ENCODE measurements around the gene IMMT.

IMMT gene

GRCh38 chr2:86135653-86136052 lies 59.6 kb downstream of the IMMT start:
- Histone ChIP-seq H3K4me1 (ENCODE audit: control insufficient read depth, insufficient read depth, low read length) (no peaks in the 10 kb centered on the region), H3K4me3 (ENCODE audit: low read length) (no peak overlapping the region), H3K4me2 (ENCODE audit: low read length) (no peak overlapping the region), H3K9ac (ENCODE audit: low read depth, low read length) (no peak overlapping the region), H3K36me3 (ENCODE audit: insufficient read depth, low read length) (peaks cover 97% of the 10 kb centered on the region), H3K9me3 (replicated peaks; ENCODE audit: low read length) (no peaks in the 10 kb centered on the region), H3K27me3 (ENCODE audit: control insufficient read depth, insufficient read depth, low read length) (no peaks in the 10 kb centered on the region)

- no peak overlapping the region for H3K4me3 ChIP-seq (ENCODE audit: low read length)
- no peaks in the 10 kb centered on the region for H3K27me3 ChIP-seq (ENCODE audit: control insufficient read depth, insufficient read depth, low read length)
- H3K4me1 ChIP-seq (ENCODE audit: control insufficient read depth, insufficient read depth, low read length) = no peaks in the 10 kb centered on the region
- peaks cover 92% of the 10 kb centered on the region for H3K36me3 ChIP-seq (ENCODE audit: insufficient read depth, low read length)
- no peaks in the 10 kb centered on the region for H3K9me3 ChIP-seq (replicated peaks; ENCODE audit: low read length)
- no peak overlapping the region for H3K9ac ChIP-seq (ENCODE audit: low read depth, low read length)
- H3K4me2 ChIP-seq (ENCODE audit: low read length) = no peak overlapping the region
Measured at GRCh38 chr2:86134709-86135108, 60.6 kb downstream of the IMMT start.

GRCh38 chr2:86124683-86125082 lies 70.6 kb downstream of the IMMT start:
- H3K27me3 ChIP-seq (ENCODE audit: control insufficient read depth, insufficient read depth, low read length) = no peaks in the 10 kb centered on the region
- peaks cover 82% of the 10 kb centered on the region for H3K36me3 ChIP-seq (ENCODE audit: insufficient read depth, low read length)
- H3K4me2 ChIP-seq (ENCODE audit: low read length) = no peak overlapping the region
- no peak overlapping the region for H3K4me3 ChIP-seq (ENCODE audit: low read length)
- no peaks in the 10 kb centered on the region for H3K9me3 ChIP-seq (replicated peaks; ENCODE audit: low read length)
- no peaks in the 10 kb centered on the region for H3K4me1 ChIP-seq (ENCODE audit: control insufficient read depth, insufficient read depth, low read length)
- no peak overlapping the region for H3K9ac ChIP-seq (ENCODE audit: low read depth, low read length)

- no peaks in the 10 kb centered on the region for H3K9me3 ChIP-seq (replicated peaks; ENCODE audit: low read length)
- no peak overlapping the region for H3K4me2 ChIP-seq (ENCODE audit: low read length)
- no peak overlapping the region for H3K4me3 ChIP-seq (ENCODE audit: low read length)
- no peak overlapping the region for H3K9ac ChIP-seq (ENCODE audit: low read depth, low read length)
- H3K27me3 ChIP-seq (ENCODE audit: control insufficient read depth, insufficient read depth, low read length) = no peaks in the 10 kb centered on the region
- H3K36me3 ChIP-seq (ENCODE audit: insufficient read depth, low read length) = peaks cover 82% of the 10 kb centered on the region
- H3K4me1 ChIP-seq (ENCODE audit: control insufficient read depth, insufficient read depth, low read length) = no peaks in the 10 kb centered on the region
Measured at GRCh38 chr2:86123328-86123925, 71.8 kb downstream of the IMMT start.

- Histone ChIP-seq H3K9me3 (replicated peaks; ENCODE audit: low read length) (no peaks in the 10 kb centered on the region), H3K36me3 (ENCODE audit: insufficient read depth, low read length) (peaks cover 77% of the 10 kb centered on the region), H3K4me1 (ENCODE audit: control insufficient read depth, insufficient read depth, low read length) (peaks cover 14% of the 10 kb centered on the region), H3K9ac (ENCODE audit: low read depth, low read length) (no peak overlapping the region), H3K27me3 (ENCODE audit: control insufficient read depth, insufficient read depth, low read length) (no peaks in the 10 kb centered on the region), H3K4me2 (ENCODE audit: low read length) (no peak overlapping the region), H3K4me3 (ENCODE audit: low read length) (no peak overlapping the region)
Measured at GRCh38 chr2:86118130-86118529, 77.1 kb downstream of the IMMT start.

GRCh38 chr2:86107031-86107430 lies 88.2 kb downstream of the IMMT start:
- Histone ChIP-seq H3K4me3 (ENCODE audit: low read length) (peak overlapping the region; percentile 91), H3K27me3 (ENCODE audit: control insufficient read depth, insufficient read depth, low read length) (no peaks in the 10 kb centered on the region), H3K4me1 (ENCODE audit: control insufficient read depth, insufficient read depth, low read length) (peaks cover 14% of the 10 kb centered on the region), H3K9ac (ENCODE audit: low read depth, low read length) (peak overlapping the region; percentile 88), H3K9me3 (replicated peaks; ENCODE audit: low read length) (no peaks in the 10 kb centered on the region), H3K36me3 (ENCODE audit: insufficient read depth, low read length) (peaks cover 33% of the 10 kb centered on the region), H3K4me2 (ENCODE audit: low read length) (peak overlapping the region; percentile 78)

- Histone ChIP-seq H3K36me3 (ENCODE audit: insufficient read depth, low read length) (peaks cover 33% of the 10 kb centered on the region), H3K4me2 (ENCODE audit: low read length) (peak within 1 kb of the TSS; percentile 78), H3K4me1 (ENCODE audit: control insufficient read depth, insufficient read depth, low read length) (peaks cover 14% of the 10 kb centered on the region), H3K27me3 (ENCODE audit: control insufficient read depth, insufficient read depth, low read length) (no peaks in the 10 kb centered on the region), H3K9ac (ENCODE audit: low read depth, low read length) (peak within 1 kb of the TSS; percentile 88), H3K4me3 (ENCODE audit: low read length) (peak within 1 kb of the TSS; percentile 91), H3K9me3 (replicated peaks; ENCODE audit: low read length) (no peaks in the 10 kb centered on the region)
Measured at GRCh38 chr2:86105969-86106945, 89.0 kb downstream of the IMMT start, which contains the start of gene PTCD3. TSS of gene PTCD3 (plus strand) at chr2:86106235. CDS start at chr2:86106248, 13 bp downstream.

GRCh38 chr2:86105252-86105968 lies 89.9 kb downstream of the IMMT start, which contains the start of gene POLR1A:
TSS of gene POLR1A (minus strand) at chr2:86105886. CDS start at chr2:86105776, 110 bp downstream.
- Histone ChIP-seq H3K9me3 (replicated peaks; ENCODE audit: low read length) (no peaks in the 10 kb centered on the region), H3K4me1 (ENCODE audit: control insufficient read depth, insufficient read depth, low read length) (peaks cover 14% of the 10 kb centered on the region), H3K4me2 (ENCODE audit: low read length) (peak within 1 kb of the TSS; percentile 78), H3K36me3 (ENCODE audit: insufficient read depth, low read length) (peaks cover 28% of the 10 kb centered on the region), H3K9ac (ENCODE audit: low read depth, low read length) (peak within 1 kb of the TSS; percentile 88), H3K4me3 (ENCODE audit: low read length) (peak within 1 kb of the TSS; percentile 91), H3K27me3 (ENCODE audit: control insufficient read depth, insufficient read depth, low read length) (no peaks in the 10 kb centered on the region)

- no peak overlapping the region for H3K4me2 ChIP-seq (ENCODE audit: low read length)
- no peaks in the 10 kb centered on the region for H3K9me3 ChIP-seq (replicated peaks; ENCODE audit: low read length)
- peaks cover 4% of the 10 kb centered on the region for H3K4me1 ChIP-seq (ENCODE audit: control insufficient read depth, insufficient read depth, low read length)
- no peaks in the 10 kb centered on the region for H3K27me3 ChIP-seq (ENCODE audit: control insufficient read depth, insufficient read depth, low read length)
- no peak overlapping the region for H3K4me3 ChIP-seq (ENCODE audit: low read length)
- no peak overlapping the region for H3K9ac ChIP-seq (ENCODE audit: low read depth, low read length)
- peaks cover 37% of the 10 kb centered on the region for H3K36me3 ChIP-seq (ENCODE audit: insufficient read depth, low read length)
Measured at GRCh38 chr2:86102157-86102556, 93.1 kb downstream of the IMMT start.

- Histone ChIP-seq H3K36me3 (ENCODE audit: insufficient read depth, low read length) (peaks cover 62% of the 10 kb centered on the region), H3K4me2 (ENCODE audit: low read length) (no peak overlapping the region), H3K4me3 (ENCODE audit: low read length) (no peak overlapping the region), H3K9me3 (replicated peaks; ENCODE audit: low read length) (no peaks in the 10 kb centered on the region), H3K9ac (ENCODE audit: low read depth, low read length) (no peak overlapping the region), H3K4me1 (ENCODE audit: control insufficient read depth, insufficient read depth, low read length) (peaks cover 7% of the 10 kb centered on the region), H3K27me3 (ENCODE audit: control insufficient read depth, insufficient read depth, low read length) (no peaks in the 10 kb centered on the region)
Measured at GRCh38 chr2:86097913-86098312, 97.3 kb downstream of the IMMT start.

Data from skeletal muscle satellite cell (primary cell).